Prostate gland (tissue), 2 donors: ENCODE measurements around the gene CALHM1. TPM values are rescaled to one million over a fixed set of nuclear protein-coding genes. Genes with fewer than 3 reads are reported as not detected.

Source experiments
- DNase-seq: peaks from one replicate; pipeline ENCODE4 v3.0.0-alpha.2; 2019; ENCODE audit warnings: low spot score
- H3K27ac ChIP-seq, 2 donors: fragments of 200-600 bp; sonication (generic); 2 replicates each; pipeline ENCODE4 v1.5.1; 2017 to 2019
- H3K27me3 ChIP-seq: fragments of 200-600 bp; sonication (generic); replicated peaks from 2 replicates; pipeline ENCODE4 v1.5.1; 2019; ENCODE audit not compliant: insufficient read depth
- H3K36me3 ChIP-seq, 2 donors: fragments of 200-600 bp; sonication (generic); 1 replicate in 1 of 2; 2 replicates in 1 of 2; pipeline versions ENCODE4 v1.5.1 to v1.8.1; 2017 to 2019
- H3K4me1 ChIP-seq: fragments of 200-600 bp; sonication (generic); replicated peaks from 2 replicates; pipeline ENCODE4 v1.5.1; 2019
- H3K4me3 ChIP-seq, 2 donors: fragments of 200-600 bp; sonication (generic); 2 replicates each; pipeline ENCODE4 v1.5.1; 2017 to 2019
- H3K9me3 ChIP-seq: fragments of 200-600 bp; sonication (generic); 2 replicates; pipeline ENCODE4 v1.5.1; 2017
- CTCF ChIP-seq, 4 experiments: fragments of 200-600 bp in 2 of 4; fragments of 450-650 bp in 2 of 4; sonication (generic) in 2 of 4; IDR thresholded peaks; 1 replicate in 3 of 4; 2 replicates in 1 of 4; pipeline ENCODE4 v1.5.1; 2016 to 2019; ENCODE audit warnings: antibody characterized with exemption in 4 of 4, mild to moderate bottlenecking in 2 of 4, moderate library complexity in 2 of 4
- POLR2A ChIP-seq: fragments of 450-650 bp; IDR thresholded peaks from one replicate; pipeline ENCODE4 v1.6.1; 2016; ENCODE audit warnings: antibody characterized with exemption, mild to moderate bottlenecking
- POLR2AphosphoS5 ChIP-seq: sonication (generic); formaldehyde crosslinking; IDR thresholded peaks from one replicate; pipeline ENCODE4 v1.6.1; 2017; ENCODE audit warnings: antibody characterized with exemption
- WGBS: methylation state at CpG from one replicate; pipeline ENCODE4 v1.1.5; 2018; 5-methylcytosine and 5-hydroxymethylcytosine counted together
- intact Hi-C: fragments of 100-400 bp; cut with DNase I; formaldehyde crosslinking; loops from one replicate; pipeline ENCODE4 v1.14.2; 2022
- total RNA-seq, 2 donors: library from RNA; depleted of rRNA; stranded (reverse); fragments of >200 nt; gene quantifications; one replicate each; pipeline ENCODE4 v1.1.0, GENCODE V29; 2016

Gene CALHM1
- total RNA-seq, 2 donors from 2014 or later, result not detected

- H3K36me3 ChIP-seq, result peaks cover 30 to 32% of the 10 kb centered on the region in 2 donors
- DNase-seq, result peak; percentile 62
Measured at GRCh38 chr10:103416436-103417147, 42.1 kb downstream of the CALHM1 start.

GRCh38 chr10:103415581-103415980 is 43.1 kb downstream of the CALHM1 start:
- intact Hi-C loops, result loop anchor here (5.0 kb wide), 1 partner anchor 177 kb away; no protein-coding TSS in a partner anchor
- H3K36me3 ChIP-seq, result peaks cover 30 to 32% of the 10 kb centered on the region in 2 donors
- no peaks in the 10 kb centered on the region for H3K4me1 ChIP-seq
- no peak for DNase-seq
- H3K27ac ChIP-seq, result no peak overlapping the region
- TF ChIP-seq POLR2A, result no peak
- no peak for TF ChIP-seq CTCF (IDR thresholded peaks at IDR 0.05)
- no peak for TF ChIP-seq POLR2AphosphoS5
- H3K27me3 ChIP-seq, result no peaks in the 10 kb centered on the region
- H3K9me3 ChIP-seq, result no peaks in the 10 kb centered on the region
- 70% methylated on average over 8 of the region's 8 CpGs for WGBS
- H3K4me3 ChIP-seq, result no peak overlapping the region

More at GRCh38 chr10:103416436-103417147, 42.1 kb downstream of the CALHM1 start:
- intact Hi-C loops, result loop anchor here (1.0 to 5.0 kb wide), 2 partner anchors 66 to 176 kb away; no protein-coding TSS in a partner anchor
- 36% methylated on average over 8 of the region's 8 CpGs for WGBS
- Histone ChIP-seq H3K9me3 (no peaks in the 10 kb centered on the region), H3K4me3 (no peak overlapping the region), H3K27me3 (no peaks in the 10 kb centered on the region), H3K27ac (no peak overlapping the region), H3K4me1 (no peaks in the 10 kb centered on the region)
- TF ChIP-seq POLR2AphosphoS5 (peak; percentile 6), CTCF (IDR thresholded peaks at IDR 0.05) (peak in 3 of 4 experiments; percentile 65 to 74 (median 73)), POLR2A (no peak)

GRCh38 chr10:103413564-103413963 is 45.1 kb downstream of the CALHM1 start:
- no peaks in the 10 kb centered on the region for H3K9me3 ChIP-seq
- H3K27ac ChIP-seq, result no peak overlapping the region
- H3K4me1 ChIP-seq, result no peaks in the 10 kb centered on the region
- no peak for DNase-seq
- TF ChIP-seq POLR2A (no peak), CTCF (IDR thresholded peaks at IDR 0.05) (no peak), POLR2AphosphoS5 (no peak)
- intact Hi-C loops, result no loop called here
- peaks cover 19 to 25% of the 10 kb centered on the region in 2 donors for H3K36me3 ChIP-seq
- no peak overlapping the region for H3K4me3 ChIP-seq
- 92% methylated on average over 2 of the region's 2 CpGs for WGBS
- H3K27me3 ChIP-seq, result no peaks in the 10 kb centered on the region

Other genes starting within 250 kb of the CALHM1 start
- gene RPEL1, start 213.0 kb downstream of the CALHM1 start, total RNA-seq, result not detected
- gene INA, start 181.8 kb downstream of the CALHM1 start, total RNA-seq, result 1 to 10 TPM in 1 of 2 donors, under 1 TPM in 1; 0.14 to 2.0 TPM
- gene PCGF6, start 107.8 kb downstream of the CALHM1 start, total RNA-seq, result 10 to 100 TPM; 11.4 to 12.4 TPM
- gene TAF5, start 90.9 kb downstream of the CALHM1 start, total RNA-seq, result 10 to 100 TPM in 1 of 2 donors, 1 to 10 TPM in 1; 3.7 to 16.0 TPM
- 100 to 1,000 TPM; 206 to 234 TPM for gene ATP5MK, start 62.4 kb downstream of the CALHM1 start, total RNA-seq
- 10 to 100 TPM; 13.3 to 33.8 TPM for gene PDCD11, start 62.3 kb downstream of the CALHM1 start, total RNA-seq
- gene CALHM2, start 6.5 kb downstream of the CALHM1 start, total RNA-seq, result 10 to 100 TPM; 11.7 to 82.8 TPM
- gene CALHM3, start 20.3 kb upstream of the CALHM1 start, total RNA-seq, result under 1 TPM in 1 of 2 donors, not detected in 1; 0.51 TPM
- gene NEURL1, start 34.8 kb upstream of the CALHM1 start, total RNA-seq, result 10 to 100 TPM in 1 of 2 donors, under 1 TPM in 1; 0.96 to 10.5 TPM